GM18907 (cell line): Measurements from ENCODE around the gene PSMA2.

Experiments used
- ATAC-seq: cut with Tn5 transposase; IDR thresholded peaks from one replicate; pipeline ENCODE4 v1.9.1; 2021; ENCODE audit warnings: mild to moderate bottlenecking, moderate library complexity; ENCODE audit not compliant: unreplicated experiment

Gene PSMA2

GRCh38 chr7:42940985-42941847, 9.2 kb upstream of the PSMA2 start:
- ATAC-seq: peak; percentile 70

DNA sequence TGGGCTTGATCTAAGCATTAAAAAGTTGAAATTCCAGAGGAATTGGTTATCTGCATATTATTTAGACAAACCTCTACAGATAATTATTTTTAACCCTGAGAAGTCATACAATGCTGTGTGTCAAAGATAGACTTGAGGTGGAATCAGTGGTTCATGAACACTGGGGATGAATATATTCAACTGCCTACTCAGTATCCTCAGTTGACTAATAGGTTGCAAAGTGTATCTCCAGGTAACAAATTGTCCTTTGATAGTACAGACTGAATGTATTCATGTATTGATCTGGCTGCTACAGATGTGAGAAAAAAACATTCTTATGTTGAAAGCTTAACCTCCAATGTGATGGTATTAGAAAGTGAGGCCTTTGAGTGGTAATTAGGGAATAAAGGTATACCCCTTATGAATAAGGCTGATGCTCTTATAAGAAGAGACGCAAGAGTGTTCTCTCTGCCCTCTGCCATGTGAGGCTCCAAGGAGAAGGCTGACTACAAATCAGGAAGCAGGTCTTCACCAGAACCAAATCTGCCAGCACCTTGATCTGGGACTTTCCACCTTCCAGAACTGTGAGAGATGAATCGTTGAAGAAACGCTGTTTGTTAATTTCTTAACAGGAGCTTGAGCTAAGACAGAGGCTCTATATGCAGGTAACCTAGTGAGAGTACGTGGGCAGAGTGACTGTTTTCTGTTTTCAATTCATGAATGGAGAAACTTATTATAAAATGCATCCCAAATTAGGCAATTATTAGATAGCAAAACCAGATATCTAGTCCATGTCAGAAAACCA, 7.7 kb upstream of the PSMA2 start:
- peak; percentile 37 for ATAC-seq

- no peak for ATAC-seq
These were observed 3.9 kb upstream of the PSMA2 start for GRCh38 chr7:42935861-42936260.

GRCh38 chr7:42934291-42934690, 2.3 kb upstream of the PSMA2 start:
- ATAC-seq: no peak

- ATAC-seq: peak; percentile 19
These were observed 1.0 kb upstream of the PSMA2 start for GRCh38 chr7:42932811-42933591.

DNA sequence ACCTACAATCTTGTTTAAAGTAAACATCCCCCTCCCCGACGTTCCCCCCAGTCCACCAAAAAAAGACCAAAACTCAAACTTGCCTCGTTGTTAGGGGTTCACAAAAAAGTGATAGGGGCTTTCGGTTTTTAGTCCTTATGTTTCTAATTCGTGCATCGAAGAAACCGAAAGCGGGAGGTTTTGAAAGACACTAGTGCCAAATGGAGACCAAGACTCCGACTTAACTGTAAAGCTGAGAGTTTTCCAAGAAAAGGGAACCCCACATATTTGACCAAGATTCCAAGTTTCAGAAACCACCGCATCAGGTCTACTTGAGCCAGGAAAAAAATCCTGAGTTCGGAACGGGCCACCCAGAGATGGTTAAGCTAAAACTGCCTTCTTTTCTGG, 534 bp downstream of the PSMA2 start:
- no peak for ATAC-seq

DNA sequence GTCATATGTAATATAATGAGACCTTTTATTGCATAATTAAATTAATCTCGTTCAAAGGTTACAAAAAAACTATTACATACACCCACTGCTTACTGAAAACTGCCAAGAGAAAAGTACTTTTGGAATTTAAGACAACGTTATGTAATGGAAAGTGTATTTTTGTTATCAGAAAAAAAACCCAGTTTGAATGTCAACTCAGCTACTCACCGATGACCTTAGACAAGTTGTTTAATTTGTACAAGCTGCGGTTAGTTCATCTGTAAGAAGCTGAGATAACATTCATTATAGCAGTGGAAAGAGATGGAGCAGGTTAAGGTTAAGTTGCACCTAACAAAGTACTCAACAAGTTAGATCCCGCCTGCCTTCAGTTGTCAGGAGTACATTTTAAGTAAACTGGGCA, 1.1 kb downstream of the PSMA2 start:
- no peak for ATAC-seq

- ATAC-seq: no peak
These were observed 2.5 kb downstream of the PSMA2 start for GRCh38 chr7:42929449-42929848.

DNA sequence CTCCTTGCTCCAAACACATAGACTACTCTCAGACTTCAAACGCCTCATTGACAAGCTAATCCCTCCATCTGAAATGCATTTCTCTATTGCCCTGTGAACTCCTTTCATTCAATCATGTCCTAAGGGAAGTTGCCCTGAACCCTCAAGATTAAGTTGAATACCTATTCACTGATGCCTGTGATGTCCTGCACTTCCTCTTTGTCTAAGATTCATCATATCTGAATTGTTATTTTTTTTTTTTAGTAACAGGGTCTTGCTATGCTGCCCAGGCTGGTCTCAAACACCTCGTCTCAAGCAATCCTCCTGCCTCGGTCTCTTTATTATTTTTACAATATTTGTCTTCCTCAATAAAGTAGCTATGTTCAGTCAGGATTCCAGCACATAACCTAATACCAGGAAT, 3.2 kb downstream of the PSMA2 start:
- no peak for ATAC-seq

- no peak for ATAC-seq
These were observed 5.8 kb downstream of the PSMA2 start for GRCh38 chr7:42926204-42926603.

GRCh38 chr7:42925630-42926029, 6.3 kb downstream of the PSMA2 start:
- no peak for ATAC-seq

GRCh38 chr7:42924223-42924838, 7.6 kb downstream of the PSMA2 start:
- no peak for ATAC-seq

GRCh38 chr7:42922017-42922753, 9.8 kb downstream of the PSMA2 start:
- ATAC-seq: no peak

GRCh38 chr7:42915356-42915755, 16.6 kb downstream of the PSMA2 start:
- ATAC-seq: no peak

GRCh38 chr7:42914421-42915045, 17.4 kb downstream of the PSMA2 start:
- no peak for ATAC-seq

GRCh38 chr7:42914009-42914408, 18.0 kb downstream of the PSMA2 start:
- no peak for ATAC-seq

DNA sequence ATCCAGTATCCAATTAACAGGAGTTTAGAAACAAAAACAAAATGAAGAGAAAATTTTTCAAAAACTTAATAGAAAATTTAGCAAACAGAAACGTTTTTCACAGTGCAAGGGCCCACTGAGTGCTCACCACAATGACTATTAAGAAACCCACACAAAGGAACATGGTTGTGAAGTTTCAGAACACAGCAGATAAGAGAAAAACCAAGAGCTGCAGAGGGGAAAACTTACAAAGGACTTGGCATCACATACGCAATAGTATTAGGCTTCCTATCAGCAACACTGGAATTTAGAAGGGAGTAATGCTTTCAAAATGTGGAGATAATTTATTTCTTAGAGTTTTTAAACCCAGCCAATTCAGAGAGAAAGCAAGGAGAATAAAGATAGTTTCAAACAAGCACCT, 18.4 kb downstream of the PSMA2 start:
- no peak for ATAC-seq

DNA sequence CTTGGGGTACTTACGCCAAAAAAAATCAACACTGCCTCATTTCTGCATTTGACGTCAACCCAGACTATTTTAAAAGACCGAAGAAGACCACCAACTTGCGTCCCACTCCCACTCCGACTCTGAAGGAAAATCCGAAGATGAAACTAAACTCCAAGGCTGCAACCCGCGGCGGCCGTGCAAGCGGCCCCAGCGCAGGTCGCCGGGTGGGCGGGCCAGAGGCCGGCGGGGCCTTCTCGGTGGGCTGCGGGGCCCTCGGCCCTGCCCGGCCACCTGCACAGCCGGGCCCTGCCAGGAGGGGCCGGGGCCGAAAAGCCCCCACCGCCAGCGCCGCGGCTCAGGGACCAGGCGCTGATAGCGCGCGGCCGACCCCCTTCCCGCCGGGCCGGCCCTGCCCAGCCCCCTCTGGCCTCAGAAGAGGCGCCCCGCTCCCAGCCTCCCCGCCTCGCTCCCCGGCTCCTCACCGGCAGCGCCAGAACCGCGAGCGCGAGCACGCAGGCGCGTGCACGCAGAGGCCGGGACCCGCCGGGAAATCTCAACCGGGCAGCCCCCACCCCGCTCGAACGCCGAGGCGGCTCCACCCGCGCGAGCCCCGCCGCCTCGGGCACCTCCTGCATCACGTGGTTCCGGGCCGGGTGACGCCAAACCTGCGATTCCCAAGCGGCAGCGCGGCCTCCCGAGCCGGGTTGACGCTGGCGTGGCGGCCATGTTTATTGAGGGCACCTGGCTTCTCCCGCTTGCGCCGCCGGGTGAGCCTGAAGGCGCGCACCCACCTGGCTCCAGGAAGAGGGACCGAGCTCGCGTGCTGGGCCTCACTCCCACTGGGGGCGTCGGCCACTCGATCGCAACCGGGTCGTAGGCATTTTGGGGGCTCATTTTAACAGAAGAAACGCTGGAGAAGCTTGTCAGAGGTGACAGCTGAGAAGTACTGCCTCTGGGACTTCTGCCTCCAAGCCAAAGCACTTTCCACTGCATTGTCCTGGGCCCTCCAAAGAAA, 20.2 kb downstream of the PSMA2 start, which contains the start of gene C7orf25:
Gene C7orf25, minus strand, starts transcription at position 617 of the 994 bp plus-strand sequence. CDS start 1,170 bp downstream, outside the sequence.
- peak; percentile 90 for ATAC-seq
